ENCODE measurements around the gene LNX2.

The LNX2 gene

GRCh38 chr13:27607125-27607524, 13.2 kb downstream of the LNX2 start:
- peak overlapping the region; percentile 14 for H3K27ac ChIP-seq (ENCODE audit: low read depth, low read length)
- H3K27me3 ChIP-seq (ENCODE audit: control insufficient read depth, insufficient read depth, low read length): no peaks in the 10 kb centered on the region
- no peaks in the 10 kb centered on the region for H3K36me3 ChIP-seq (ENCODE audit: control insufficient read depth, insufficient read depth, low read length)
- H3K4me1 ChIP-seq (ENCODE audit: control insufficient read depth, insufficient read depth, low read length): peaks cover 23% of the 10 kb centered on the region
- H3K9me3 ChIP-seq (ENCODE audit: control insufficient read depth, insufficient read depth, low read length): no peaks in the 10 kb centered on the region
- no peak overlapping the region for H3K4me3 ChIP-seq (ENCODE audit: low read depth, low read length)
- no peak overlapping the region for H3K9ac ChIP-seq (ENCODE audit: low read depth, low read length)

- Histone ChIP-seq H3K4me1 (ENCODE audit: control insufficient read depth, insufficient read depth, low read length) (peaks cover 26% of the 10 kb centered on the region), H3K36me3 (ENCODE audit: control insufficient read depth, insufficient read depth, low read length) (no peaks in the 10 kb centered on the region), H3K27ac (ENCODE audit: low read depth, low read length) (no peak overlapping the region), H3K9ac (ENCODE audit: low read depth, low read length) (no peak overlapping the region), H3K4me3 (ENCODE audit: low read depth, low read length) (no peak overlapping the region), H3K27me3 (ENCODE audit: control insufficient read depth, insufficient read depth, low read length) (no peaks in the 10 kb centered on the region), H3K9me3 (ENCODE audit: control insufficient read depth, insufficient read depth, low read length) (no peaks in the 10 kb centered on the region)
These were observed 14.6 kb downstream of the LNX2 start for GRCh38 chr13:27605610-27606200.

GRCh38 chr13:27605099-27605498, 15.2 kb downstream of the LNX2 start:
- H3K9me3 ChIP-seq (ENCODE audit: control insufficient read depth, insufficient read depth, low read length): no peaks in the 10 kb centered on the region
- H3K4me3 ChIP-seq (ENCODE audit: low read depth, low read length): no peak overlapping the region
- peaks cover 32% of the 10 kb centered on the region for H3K4me1 ChIP-seq (ENCODE audit: control insufficient read depth, insufficient read depth, low read length)
- no peaks in the 10 kb centered on the region for H3K36me3 ChIP-seq (ENCODE audit: control insufficient read depth, insufficient read depth, low read length)
- no peaks in the 10 kb centered on the region for H3K27me3 ChIP-seq (ENCODE audit: control insufficient read depth, insufficient read depth, low read length)
- H3K27ac ChIP-seq (ENCODE audit: low read depth, low read length): no peak overlapping the region
- no peak overlapping the region for H3K9ac ChIP-seq (ENCODE audit: low read depth, low read length)

GRCh38 chr13:27601803-27602202, 18.5 kb downstream of the LNX2 start:
- Histone ChIP-seq H3K36me3 (ENCODE audit: control insufficient read depth, insufficient read depth, low read length) (no peaks in the 10 kb centered on the region), H3K27ac (ENCODE audit: low read depth, low read length) (no peak overlapping the region), H3K27me3 (ENCODE audit: control insufficient read depth, insufficient read depth, low read length) (no peaks in the 10 kb centered on the region), H3K9ac (ENCODE audit: low read depth, low read length) (no peak overlapping the region), H3K4me1 (ENCODE audit: control insufficient read depth, insufficient read depth, low read length) (peaks cover 37% of the 10 kb centered on the region), H3K9me3 (ENCODE audit: control insufficient read depth, insufficient read depth, low read length) (no peaks in the 10 kb centered on the region), H3K4me3 (ENCODE audit: low read depth, low read length) (no peak overlapping the region)

GRCh38 chr13:27601208-27601607, 19.1 kb downstream of the LNX2 start:
- Histone ChIP-seq H3K27me3 (ENCODE audit: control insufficient read depth, insufficient read depth, low read length) (no peaks in the 10 kb centered on the region), H3K36me3 (ENCODE audit: control insufficient read depth, insufficient read depth, low read length) (no peaks in the 10 kb centered on the region), H3K27ac (ENCODE audit: low read depth, low read length) (no peak overlapping the region), H3K9me3 (ENCODE audit: control insufficient read depth, insufficient read depth, low read length) (no peaks in the 10 kb centered on the region), H3K4me1 (ENCODE audit: control insufficient read depth, insufficient read depth, low read length) (peaks cover 39% of the 10 kb centered on the region), H3K4me3 (ENCODE audit: low read depth, low read length) (no peak overlapping the region), H3K9ac (ENCODE audit: low read depth, low read length) (no peak overlapping the region)

- Histone ChIP-seq H3K4me3 (ENCODE audit: low read depth, low read length) (no peak overlapping the region), H3K27ac (ENCODE audit: low read depth, low read length) (no peak overlapping the region), H3K27me3 (ENCODE audit: control insufficient read depth, insufficient read depth, low read length) (no peaks in the 10 kb centered on the region), H3K9me3 (ENCODE audit: control insufficient read depth, insufficient read depth, low read length) (no peaks in the 10 kb centered on the region), H3K36me3 (ENCODE audit: control insufficient read depth, insufficient read depth, low read length) (no peaks in the 10 kb centered on the region), H3K4me1 (ENCODE audit: control insufficient read depth, insufficient read depth, low read length) (peaks cover 39% of the 10 kb centered on the region), H3K9ac (ENCODE audit: low read depth, low read length) (no peak overlapping the region)
These were observed 19.6 kb downstream of the LNX2 start for GRCh38 chr13:27600711-27601110.

GRCh38 chr13:27599845-27600553, 20.3 kb downstream of the LNX2 start:
- H3K4me1 ChIP-seq (ENCODE audit: control insufficient read depth, insufficient read depth, low read length): peaks cover 44% of the 10 kb centered on the region
- peak overlapping the region; percentile 32 for H3K27ac ChIP-seq (ENCODE audit: low read depth, low read length)

GRCh38 chr13:27599096-27599495, 21.2 kb downstream of the LNX2 start:
- H3K9me3 ChIP-seq (ENCODE audit: control insufficient read depth, insufficient read depth, low read length): no peaks in the 10 kb centered on the region
- no peaks in the 10 kb centered on the region for H3K27me3 ChIP-seq (ENCODE audit: control insufficient read depth, insufficient read depth, low read length)
- no peaks in the 10 kb centered on the region for H3K36me3 ChIP-seq (ENCODE audit: control insufficient read depth, insufficient read depth, low read length)
- H3K27ac ChIP-seq (ENCODE audit: low read depth, low read length): peak overlapping the region; percentile 53
- no peak overlapping the region for H3K4me3 ChIP-seq (ENCODE audit: low read depth, low read length)
- no peak overlapping the region for H3K9ac ChIP-seq (ENCODE audit: low read depth, low read length)
- peaks cover 41% of the 10 kb centered on the region for H3K4me1 ChIP-seq (ENCODE audit: control insufficient read depth, insufficient read depth, low read length)

More at GRCh38 chr13:27599845-27600553, 20.3 kb downstream of the LNX2 start:
- Histone ChIP-seq H3K27me3 (ENCODE audit: control insufficient read depth, insufficient read depth, low read length) (no peaks in the 10 kb centered on the region), H3K9ac (ENCODE audit: low read depth, low read length) (no peak overlapping the region), H3K4me3 (ENCODE audit: low read depth, low read length) (no peak overlapping the region), H3K9me3 (ENCODE audit: control insufficient read depth, insufficient read depth, low read length) (no peaks in the 10 kb centered on the region), H3K36me3 (ENCODE audit: control insufficient read depth, insufficient read depth, low read length) (no peaks in the 10 kb centered on the region)

GRCh38 chr13:27595055-27595811, 25.1 kb downstream of the LNX2 start:
- H3K4me1 ChIP-seq (ENCODE audit: control insufficient read depth, insufficient read depth, low read length): peaks cover 28% of the 10 kb centered on the region
- no peak overlapping the region for H3K9ac ChIP-seq (ENCODE audit: low read depth, low read length)
- H3K27me3 ChIP-seq (ENCODE audit: control insufficient read depth, insufficient read depth, low read length): no peaks in the 10 kb centered on the region
- H3K9me3 ChIP-seq (ENCODE audit: control insufficient read depth, insufficient read depth, low read length): no peaks in the 10 kb centered on the region
- H3K36me3 ChIP-seq (ENCODE audit: control insufficient read depth, insufficient read depth, low read length): no peaks in the 10 kb centered on the region
- H3K4me3 ChIP-seq (ENCODE audit: low read depth, low read length): no peak overlapping the region
- H3K27ac ChIP-seq (ENCODE audit: low read depth, low read length): no peak overlapping the region

GRCh38 chr13:27593267-27593666, 27.1 kb downstream of the LNX2 start:
- no peaks in the 10 kb centered on the region for H3K9me3 ChIP-seq (ENCODE audit: control insufficient read depth, insufficient read depth, low read length)
- peaks cover 15% of the 10 kb centered on the region for H3K4me1 ChIP-seq (ENCODE audit: control insufficient read depth, insufficient read depth, low read length)
- no peaks in the 10 kb centered on the region for H3K36me3 ChIP-seq (ENCODE audit: control insufficient read depth, insufficient read depth, low read length)
- H3K4me3 ChIP-seq (ENCODE audit: low read depth, low read length): no peak overlapping the region
- no peak overlapping the region for H3K9ac ChIP-seq (ENCODE audit: low read depth, low read length)
- no peak overlapping the region for H3K27ac ChIP-seq (ENCODE audit: low read depth, low read length)
- H3K27me3 ChIP-seq (ENCODE audit: control insufficient read depth, insufficient read depth, low read length): no peaks in the 10 kb centered on the region

- H3K27me3 ChIP-seq (ENCODE audit: control insufficient read depth, insufficient read depth, low read length): no peaks in the 10 kb centered on the region
- H3K36me3 ChIP-seq (ENCODE audit: control insufficient read depth, insufficient read depth, low read length): no peaks in the 10 kb centered on the region
- H3K9ac ChIP-seq (ENCODE audit: low read depth, low read length): no peak overlapping the region
- H3K4me3 ChIP-seq (ENCODE audit: low read depth, low read length): no peak overlapping the region
- H3K4me1 ChIP-seq (ENCODE audit: control insufficient read depth, insufficient read depth, low read length): peaks cover 15% of the 10 kb centered on the region
- no peaks in the 10 kb centered on the region for H3K9me3 ChIP-seq (ENCODE audit: control insufficient read depth, insufficient read depth, low read length)
- H3K27ac ChIP-seq (ENCODE audit: low read depth, low read length): no peak overlapping the region
These were observed 27.5 kb downstream of the LNX2 start for GRCh38 chr13:27592865-27593264.

All from HUES48 (cell line).